Measurements from ENCODE around the gene SEMA3G.

DNA sequence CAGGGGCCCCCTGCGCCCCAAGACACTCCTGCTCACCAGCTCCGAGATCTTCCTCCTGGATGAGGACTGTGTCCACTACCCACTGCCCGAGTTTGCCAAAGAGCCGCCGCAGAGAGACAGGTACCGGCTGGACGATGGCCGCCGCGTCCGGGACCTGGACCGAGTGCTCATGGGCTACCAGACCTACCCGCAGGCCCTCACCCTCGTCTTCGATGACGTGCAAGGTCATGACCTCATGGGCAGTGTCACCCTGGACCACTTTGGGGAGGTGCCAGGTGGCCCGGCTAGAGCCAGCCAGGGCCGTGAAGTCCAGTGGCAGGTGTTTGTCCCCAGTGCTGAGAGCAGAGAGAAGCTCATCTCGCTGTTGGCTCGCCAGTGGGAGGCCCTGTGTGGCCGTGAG, 47.2 kb upstream of the SEMA3G start:
- TF ChIP-seq POLR2A (IDR thresholded peaks at IDR 0.05; ENCODE audit: low read length) (no peak), GATA1 (IDR thresholded peaks at IDR 0.05; ENCODE audit: low read depth, low read length) (no peak)

Measured in erythroblast (primary cell).